K562 (cell line): ENCODE measurements around the gene TBX19.

Source experiments
- ESRRB ChIP-seq: fragments of 250-450 bp; sonication (Bioruptor Pico); IDR thresholded peaks from 2 replicates; pipeline ENCODE4 v1.5.0; 2020; ENCODE audit warnings: mild to moderate bottlenecking, moderate library complexity, borderline replicate concordance
- FOXK2 ChIP-seq, 2 experiments: fragments of 450-650 bp; IDR thresholded peaks in 1 of 2; conservative IDR thresholded peaks in 1 of 2; 2 replicates each; pipeline ENCODE4 v1.6.1; 2016; ENCODE audit warnings: low read depth in 2 of 2, mild to moderate bottlenecking in 1 of 2
- GABPB1 ChIP-seq: sonication (generic); formaldehyde crosslinking; IDR thresholded peaks from 2 replicates; pipeline ENCODE4 v1.8.0; 2022; ENCODE audit warnings: mild to moderate bottlenecking, missing genetic modification reagents
- KAT8 ChIP-seq: fragments of 450-650 bp; IDR thresholded peaks from 2 replicates; pipeline ENCODE4 v1.6.1; 2016; ENCODE audit warnings: low read depth, mild to moderate bottlenecking
- PHF8 ChIP-seq: fragments of 200-600 bp; sonication (generic); IDR thresholded peaks from 2 replicates; pipeline ENCODE4 v1.6.1; 2012; ENCODE audit warnings: mixed run types, mild to moderate bottlenecking, inconsistent platforms, low read length, moderate library complexity, borderline replicate concordance
- POLR2A ChIP-seq: fragments of 450-650 bp; conservative IDR thresholded peaks from 2 replicates; pipeline ENCODE4 v1.6.1; 2016
- RAD51 ChIP-seq: fragments of 450-650 bp; IDR thresholded peaks from 2 replicates; pipeline ENCODE4 v1.7.1; 2016; ENCODE audit warnings: low read depth, mild to moderate bottlenecking, borderline replicate concordance
- ZFX ChIP-seq: sonication (generic); formaldehyde crosslinking; IDR thresholded peaks from 2 replicates; pipeline ENCODE4 v1.8.0; 2022; ENCODE audit warnings: mild to moderate bottlenecking, missing genetic modification reagents, moderate library complexity
- TF ChIP-seq, protein P1 (sequence below): sonication (generic); formaldehyde crosslinking; IDR thresholded peaks from 2 replicates; pipeline ENCODE4 v1.9.0; 2022; ENCODE audit warnings: mild to moderate bottlenecking, missing genetic modification reagents
- TF ChIP-seq, protein P2 (sequence below), 3 experiments: IDR thresholded peaks in 2 of 3; conservative IDR thresholded peaks in 1 of 3; 2 replicates each; pipeline ENCODE4 v1.5.1; 2011 to 2012; ENCODE audit warnings: low read length in 3 of 3, mild to moderate bottlenecking in 3 of 3, control low read depth in 2 of 3, improper control_type of control experiment in 1 of 3, inconsistent platforms in 1 of 3, low read depth in 1 of 3, mixed read lengths in 1 of 3, moderate library complexity in 1 of 3; ENCODE audit not compliant: insufficient read depth in 2 of 3
- TF ChIP-seq, protein P3 (sequence below): sonication (generic); formaldehyde crosslinking; IDR thresholded peaks from 2 replicates; pipeline ENCODE4 v1.5.0; 2020; ENCODE audit warnings: missing genetic modification reagents
- TF ChIP-seq, protein P4 (sequence below): fragments of 250-450 bp; sonication (Bioruptor Pico); IDR thresholded peaks from 2 replicates; pipeline ENCODE4 v1.5.0; 2022; ENCODE audit warnings: mild to moderate bottlenecking
- TF ChIP-seq, protein P5 (sequence below): sonication (generic); formaldehyde crosslinking; IDR thresholded peaks from 2 replicates; pipeline ENCODE4 v1.9.0; 2022; ENCODE audit warnings: mild to moderate bottlenecking, missing genetic modification reagents

DNA sequence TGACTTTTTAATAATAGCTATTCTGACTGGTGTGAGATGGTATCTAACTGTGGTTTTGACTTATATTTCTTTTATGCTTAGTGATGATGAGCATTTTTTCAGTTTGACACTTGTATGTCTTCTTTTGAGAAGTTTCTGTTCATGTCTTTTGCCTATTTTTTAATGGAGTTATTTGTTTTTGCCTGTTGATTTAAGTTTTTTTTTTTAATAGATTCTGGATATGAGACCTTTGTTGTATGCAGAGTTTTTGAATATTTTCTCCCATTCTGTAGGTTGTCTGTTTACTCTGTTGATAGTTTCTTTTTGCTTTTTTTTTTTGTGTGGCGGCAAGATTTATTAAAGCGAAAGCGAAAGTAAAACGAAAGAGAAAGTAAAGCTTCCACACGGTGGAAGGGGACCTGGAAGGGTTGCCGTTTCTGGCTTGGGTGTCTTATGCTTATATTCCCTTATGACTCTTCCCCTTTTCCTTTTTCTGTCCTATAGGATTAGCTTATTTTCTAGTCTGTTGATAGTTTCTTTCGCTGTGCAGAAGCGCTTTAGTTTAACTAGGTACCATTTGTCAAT, 67.6 kb downstream of the TBX19 start:
- TF ChIP-seq ESRRB (CRISPR knock-in tag) (no peak), ZFX (CRISPR knock-in tag) (no peak), POLR2A (no peak), KAT8 (0 out of 2 replicates have a peak, but pooled peaks have one; percentile 17), FOXK2 (conservative IDR thresholded peaks at IDR 0.05 in 1 of 2, IDR thresholded peaks at IDR 0.05 in 1 of 2; ENCODE audit: low read depth in 2 of 2) (peak; percentile 68 to 77; a peak in 3 of 4 replicates), PHF8 (no peak), RAD51 (no peak), GABPB1 (CRISPR knock-in tag) (no peak)
- TF ChIP-seq, protein P1, sequence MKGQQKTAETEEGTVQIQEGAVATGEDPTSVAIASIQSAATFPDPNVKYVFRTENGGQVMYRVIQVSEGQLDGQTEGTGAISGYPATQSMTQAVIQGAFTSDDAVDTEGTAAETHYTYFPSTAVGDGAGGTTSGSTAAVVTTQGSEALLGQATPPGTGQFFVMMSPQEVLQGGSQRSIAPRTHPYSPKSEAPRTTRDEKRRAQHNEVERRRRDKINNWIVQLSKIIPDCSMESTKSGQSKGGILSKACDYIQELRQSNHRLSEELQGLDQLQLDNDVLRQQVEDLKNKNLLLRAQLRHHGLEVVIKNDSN (CRISPR knock-in tag), result no peak
- TF ChIP-seq, protein P2, sequence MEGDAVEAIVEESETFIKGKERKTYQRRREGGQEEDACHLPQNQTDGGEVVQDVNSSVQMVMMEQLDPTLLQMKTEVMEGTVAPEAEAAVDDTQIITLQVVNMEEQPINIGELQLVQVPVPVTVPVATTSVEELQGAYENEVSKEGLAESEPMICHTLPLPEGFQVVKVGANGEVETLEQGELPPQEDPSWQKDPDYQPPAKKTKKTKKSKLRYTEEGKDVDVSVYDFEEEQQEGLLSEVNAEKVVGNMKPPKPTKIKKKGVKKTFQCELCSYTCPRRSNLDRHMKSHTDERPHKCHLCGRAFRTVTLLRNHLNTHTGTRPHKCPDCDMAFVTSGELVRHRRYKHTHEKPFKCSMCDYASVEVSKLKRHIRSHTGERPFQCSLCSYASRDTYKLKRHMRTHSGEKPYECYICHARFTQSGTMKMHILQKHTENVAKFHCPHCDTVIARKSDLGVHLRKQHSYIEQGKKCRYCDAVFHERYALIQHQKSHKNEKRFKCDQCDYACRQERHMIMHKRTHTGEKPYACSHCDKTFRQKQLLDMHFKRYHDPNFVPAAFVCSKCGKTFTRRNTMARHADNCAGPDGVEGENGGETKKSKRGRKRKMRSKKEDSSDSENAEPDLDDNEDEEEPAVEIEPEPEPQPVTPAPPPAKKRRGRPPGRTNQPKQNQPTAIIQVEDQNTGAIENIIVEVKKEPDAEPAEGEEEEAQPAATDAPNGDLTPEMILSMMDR (IDR thresholded peaks at IDR 0.05 in 2 of 3, conservative IDR thresholded peaks at IDR 0.05 in 1 of 3; ENCODE audit: insufficient read depth in 2 of 3, low read depth in 1 of 3, low read length in 3 of 3), result no peak
- TF ChIP-seq, protein P3, sequence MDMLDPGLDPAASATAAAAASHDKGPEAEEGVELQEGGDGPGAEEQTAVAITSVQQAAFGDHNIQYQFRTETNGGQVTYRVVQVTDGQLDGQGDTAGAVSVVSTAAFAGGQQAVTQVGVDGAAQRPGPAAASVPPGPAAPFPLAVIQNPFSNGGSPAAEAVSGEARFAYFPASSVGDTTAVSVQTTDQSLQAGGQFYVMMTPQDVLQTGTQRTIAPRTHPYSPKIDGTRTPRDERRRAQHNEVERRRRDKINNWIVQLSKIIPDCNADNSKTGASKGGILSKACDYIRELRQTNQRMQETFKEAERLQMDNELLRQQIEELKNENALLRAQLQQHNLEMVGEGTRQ (CRISPR knock-in tag), result no peak
- TF ChIP-seq, protein P4, sequence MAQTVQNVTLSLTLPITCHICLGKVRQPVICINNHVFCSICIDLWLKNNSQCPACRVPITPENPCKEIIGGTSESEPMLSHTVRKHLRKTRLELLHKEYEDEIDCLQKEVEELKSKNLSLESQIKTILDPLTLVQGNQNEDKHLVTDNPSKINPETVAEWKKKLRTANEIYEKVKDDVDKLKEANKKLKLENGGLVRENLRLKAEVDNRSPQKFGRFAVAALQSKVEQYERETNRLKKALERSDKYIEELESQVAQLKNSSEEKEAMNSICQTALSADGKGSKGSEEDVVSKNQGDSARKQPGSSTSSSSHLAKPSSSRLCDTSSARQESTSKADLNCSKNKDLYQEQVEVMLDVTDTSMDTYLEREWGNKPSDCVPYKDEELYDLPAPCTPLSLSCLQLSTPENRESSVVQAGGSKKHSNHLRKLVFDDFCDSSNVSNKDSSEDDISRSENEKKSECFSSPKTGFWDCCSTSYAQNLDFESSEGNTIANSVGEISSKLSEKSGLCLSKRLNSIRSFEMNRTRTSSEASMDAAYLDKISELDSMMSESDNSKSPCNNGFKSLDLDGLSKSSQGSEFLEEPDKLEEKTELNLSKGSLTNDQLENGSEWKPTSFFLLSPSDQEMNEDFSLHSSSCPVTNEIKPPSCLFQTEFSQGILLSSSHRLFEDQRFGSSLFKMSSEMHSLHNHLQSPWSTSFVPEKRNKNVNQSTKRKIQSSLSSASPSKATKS (CRISPR knock-in tag), result no peak
- TF ChIP-seq, protein P5, sequence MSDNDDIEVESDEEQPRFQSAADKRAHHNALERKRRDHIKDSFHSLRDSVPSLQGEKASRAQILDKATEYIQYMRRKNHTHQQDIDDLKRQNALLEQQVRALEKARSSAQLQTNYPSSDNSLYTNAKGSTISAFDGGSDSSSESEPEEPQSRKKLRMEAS, result no peak
